GM19239 (cell line): Measurements from ENCODE around the gene CEP120.
"Not testable (repeated sequence)": the region's sequence is repeated elsewhere in the genome, so short reads cannot be mapped to it uniquely, and the experiment has no call there.

Source experiments
- DNase-seq: peaks from one replicate; pipeline ENCODE4 v3.0.0; 2011; ENCODE audit warnings: low spot score; ENCODE audit not compliant: insufficient read length
- FAIRE-seq: peaks from 2 replicates; lab custom pipeline; 2011; peaks lifted over from hg19 to GRCh38; lab: Jason Lieb, UNC

The CEP120 gene

DNA sequence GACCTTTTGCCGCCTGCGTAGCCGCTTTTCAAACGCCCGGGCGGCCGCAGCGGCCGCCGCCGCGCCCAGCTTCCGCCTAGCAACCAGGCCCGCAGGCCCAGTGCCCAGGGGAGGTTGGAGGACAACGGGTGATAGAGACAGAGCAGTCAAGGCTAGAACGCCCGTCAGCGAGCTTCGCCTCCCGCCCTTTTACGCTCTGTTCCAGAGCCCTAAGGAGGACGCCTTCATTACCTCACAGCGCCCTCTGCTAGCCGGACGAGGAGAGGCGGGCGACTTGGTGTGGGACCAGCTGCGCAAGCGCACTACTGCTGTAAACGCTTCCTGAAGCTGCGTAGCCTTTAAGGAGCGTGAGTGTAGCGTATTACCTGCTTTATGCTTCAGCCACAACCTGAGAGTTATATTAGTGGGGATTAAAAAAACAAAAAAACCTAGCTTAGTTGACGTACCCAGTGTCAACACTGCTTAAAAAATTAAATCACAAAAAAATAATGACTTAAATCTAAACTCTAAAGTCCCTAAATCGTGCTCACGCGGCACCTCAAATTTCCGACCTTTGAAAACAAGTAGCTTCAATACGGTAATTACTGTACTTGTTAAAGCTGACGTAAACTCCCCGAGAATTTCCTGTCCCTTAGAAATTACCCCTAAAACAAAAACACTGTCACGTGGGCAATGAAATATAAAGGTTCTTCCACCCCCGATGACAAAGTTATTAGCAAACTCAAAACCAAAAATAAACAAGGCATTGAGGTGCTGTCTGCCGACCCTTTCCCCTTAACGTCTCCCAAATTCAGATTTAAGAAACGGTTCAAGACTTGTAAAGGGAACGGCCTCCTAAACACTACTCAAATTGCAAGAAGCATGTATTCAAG is at the start of gene CEP120:
Gene CEP120 (minus strand): TSS at position 126 of the 872 bp plus-strand sequence. CDS start 405 bp downstream, outside the sequence.
- peak; percentile 97 for FAIRE-seq

GRCh38 chr5:123472150-123472924 is 49.1 kb upstream of the CEP120 start:
- DNase-seq (no peak), FAIRE-seq (no peak)

More for the DNA sequence above, at the start of gene CEP120:
- DNase-seq, result peak; percentile 92

DNA sequence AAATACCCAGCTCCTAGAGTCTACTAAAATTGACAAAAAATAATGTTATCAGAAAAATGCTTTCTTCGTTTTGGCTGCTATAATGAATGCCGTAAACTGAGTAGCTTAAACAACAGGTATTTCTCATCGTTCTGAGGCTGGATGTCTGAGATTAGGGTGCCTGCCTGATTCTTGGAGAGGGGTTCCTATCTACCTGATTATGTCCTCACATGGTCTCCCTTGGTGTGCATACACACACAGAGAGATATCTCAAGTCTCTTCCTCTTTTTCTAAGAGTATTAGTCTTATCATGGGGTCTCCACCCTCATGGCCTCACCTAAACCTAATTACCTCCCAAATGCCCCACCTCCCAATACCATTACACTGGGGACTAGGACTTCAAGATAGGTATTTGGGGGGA is 48.2 kb upstream of the CEP120 start:
- no peak for FAIRE-seq
- DNase-seq, result no peak

DNA sequence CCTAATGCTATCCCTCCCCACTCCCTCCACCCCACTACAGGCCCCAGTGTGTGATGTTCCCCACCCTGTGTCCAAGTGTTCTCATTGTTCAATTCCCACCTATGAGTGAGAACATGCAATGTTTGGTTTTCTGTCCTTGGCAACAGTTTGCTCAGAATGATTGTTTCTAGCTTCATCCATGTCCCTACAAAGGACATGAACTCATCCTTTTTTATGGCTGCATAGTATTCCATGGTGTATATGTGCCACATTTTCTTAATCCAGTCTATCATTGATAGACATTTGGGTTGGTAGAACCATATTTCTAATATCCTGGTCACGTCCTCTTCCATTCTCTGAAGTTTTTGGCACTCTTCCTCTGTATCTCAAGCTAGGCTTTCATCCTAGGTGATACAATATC is 43.6 kb upstream of the CEP120 start:
- FAIRE-seq, DNase-seq: not testable (repeated sequence)

GRCh38 chr5:123460296-123460729 is 37.1 kb upstream of the CEP120 start:
- FAIRE-seq (peak; percentile 52), DNase-seq (no peak)

GRCh38 chr5:123458994-123459393 is 35.8 kb upstream of the CEP120 start:
- not testable (repeated sequence) for DNase-seq, FAIRE-seq

DNA sequence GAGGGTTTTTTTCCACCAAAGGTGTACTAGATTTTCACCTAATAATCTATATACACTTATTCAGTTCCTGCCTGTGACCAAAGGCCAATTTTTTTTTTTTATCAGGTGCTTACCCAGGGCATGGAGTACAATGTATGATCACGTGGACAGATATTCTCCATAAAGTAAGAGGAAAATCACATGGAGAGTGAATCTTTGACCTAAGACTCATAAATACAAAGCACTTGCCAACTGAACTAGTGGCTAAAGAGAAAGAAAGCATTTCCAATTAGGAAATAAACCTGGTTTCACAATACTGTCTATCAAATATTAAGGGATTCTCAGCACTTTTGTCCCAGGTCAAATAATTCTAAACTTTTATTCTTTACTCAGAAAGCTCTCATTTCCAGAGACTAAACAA is 33.0 kb upstream of the CEP120 start:
- DNase-seq, result no peak
- FAIRE-seq, result no peak

GRCh38 chr5:123455640-123456039 is 32.4 kb upstream of the CEP120 start:
- DNase-seq (peak; percentile 13), FAIRE-seq (peak; percentile 98)

GRCh38 chr5:123455095-123455494 is 31.9 kb upstream of the CEP120 start:
- FAIRE-seq (peak; percentile 72), DNase-seq (no peak)

DNA sequence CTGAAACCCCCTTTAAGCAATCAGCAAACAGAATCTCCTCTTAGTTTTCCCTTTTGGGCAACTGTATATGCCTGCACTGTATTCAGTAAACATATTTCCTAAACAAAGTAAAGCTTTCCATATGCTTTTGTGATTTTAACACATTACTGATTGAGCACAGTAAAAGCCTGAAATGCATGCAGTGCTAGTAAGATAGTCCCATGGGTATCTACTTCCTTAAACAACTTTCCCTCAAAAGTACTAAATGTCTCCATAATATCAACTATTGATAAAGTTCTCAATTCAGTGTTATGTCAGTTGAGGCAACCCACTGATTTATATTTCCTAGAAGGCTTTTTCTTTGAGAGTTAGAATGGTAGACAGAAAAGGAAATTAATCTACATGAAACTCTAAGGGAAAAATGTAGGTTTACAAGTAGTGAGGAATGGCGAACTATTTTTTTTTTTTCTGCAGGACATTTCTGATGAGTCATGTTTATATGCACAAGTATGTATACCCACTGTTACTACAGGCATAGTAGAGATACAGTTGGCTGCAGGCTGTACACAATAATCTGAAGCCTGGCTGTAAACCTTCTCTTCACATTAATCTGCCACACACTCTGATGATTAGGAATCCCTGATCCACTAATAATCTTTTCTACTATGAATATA is 31.2 kb upstream of the CEP120 start:
- FAIRE-seq (no peak), DNase-seq (no peak)

- FAIRE-seq (peak; percentile 74), DNase-seq (no peak)
These were observed 29.2 kb upstream of the CEP120 start for GRCh38 chr5:123452401-123452800.

- no peak for FAIRE-seq
- DNase-seq, result no peak
These were observed 27.8 kb upstream of the CEP120 start for GRCh38 chr5:123451047-123451446.

- FAIRE-seq, result no peak
- no peak for DNase-seq
These were observed 27.4 kb upstream of the CEP120 start for GRCh38 chr5:123450640-123451039.

GRCh38 chr5:123450114-123450513 is 26.9 kb upstream of the CEP120 start:
- no peak for DNase-seq
- FAIRE-seq, result peak; percentile 4

DNA sequence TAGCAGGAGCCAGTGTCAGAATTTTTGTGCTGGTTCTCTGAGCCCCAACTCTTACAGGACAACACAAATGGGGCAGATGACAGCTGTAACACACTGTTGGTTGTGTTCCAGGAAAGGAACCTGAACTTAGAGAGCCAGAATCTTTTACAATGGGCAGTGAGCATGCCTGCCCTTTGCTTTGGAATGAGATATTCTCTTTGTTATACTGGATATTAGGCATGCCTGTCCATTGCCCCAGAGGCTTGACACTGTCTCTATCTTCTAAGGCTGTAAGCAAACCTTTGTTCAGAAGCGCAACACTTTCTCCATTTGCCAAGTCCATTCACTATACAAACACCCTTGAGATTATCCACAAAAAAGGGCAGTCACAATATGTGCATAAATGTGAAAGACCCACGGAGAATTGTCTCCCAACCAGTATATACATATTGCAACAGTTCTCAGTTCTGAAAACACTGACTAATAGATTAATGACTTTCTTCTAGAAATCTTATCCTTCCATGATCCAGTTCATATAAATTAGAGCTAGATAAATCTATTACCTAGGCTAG is 26.3 kb upstream of the CEP120 start:
- DNase-seq (no peak), FAIRE-seq (peak; percentile 76)

- DNase-seq (no peak), FAIRE-seq (no peak)
These were observed 25.5 kb upstream of the CEP120 start for GRCh38 chr5:123448743-123449142.

DNA sequence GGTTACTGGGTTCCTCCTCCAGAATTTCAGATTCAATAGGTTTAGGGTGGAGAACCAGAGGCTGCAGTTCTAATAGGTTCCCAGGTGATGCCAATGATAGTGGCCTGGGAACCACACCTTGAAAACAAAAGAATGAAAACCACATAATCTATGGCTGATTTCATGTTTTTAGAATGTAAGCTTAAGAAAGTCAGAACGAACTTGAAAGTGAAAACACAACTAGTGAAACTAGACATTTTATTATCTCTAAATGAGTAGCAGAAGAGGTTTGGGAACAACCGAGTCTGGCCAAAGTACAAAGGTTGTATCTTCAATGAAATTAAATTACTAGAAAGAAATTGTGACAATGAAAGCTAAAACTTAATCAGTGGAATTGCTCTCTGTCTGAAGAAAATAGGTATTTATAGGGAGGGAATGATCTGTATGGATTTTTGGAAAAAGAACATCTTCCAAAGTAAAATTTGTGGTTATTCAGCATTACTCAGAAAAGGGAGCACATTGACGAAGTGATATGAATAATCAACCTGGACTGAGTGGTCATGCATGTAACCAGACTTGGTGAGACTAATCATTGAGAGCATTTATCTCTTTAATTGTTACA is 24.9 kb upstream of the CEP120 start:
- FAIRE-seq, result peak; percentile 96
- DNase-seq, result peak; percentile 16

DNA sequence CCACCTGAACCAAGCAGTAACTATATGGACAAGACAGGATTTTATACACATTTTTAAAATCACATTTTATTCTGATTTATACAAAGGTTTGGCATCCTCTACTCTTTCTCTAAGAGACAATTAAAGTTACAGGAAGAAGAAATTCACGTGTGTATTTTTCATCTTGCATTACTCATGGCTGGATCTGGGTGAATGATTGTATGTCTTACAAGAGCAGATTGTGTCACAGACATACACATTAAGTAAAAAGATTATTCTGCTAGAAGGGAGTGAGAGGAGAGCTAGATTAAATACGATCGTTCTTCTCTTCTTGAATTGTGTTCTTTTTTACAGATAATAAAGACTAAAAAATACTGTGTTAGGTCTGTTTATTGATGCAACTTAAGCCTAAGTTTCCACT is 20.8 kb upstream of the CEP120 start:
- no peak for DNase-seq
- no peak for FAIRE-seq

DNA sequence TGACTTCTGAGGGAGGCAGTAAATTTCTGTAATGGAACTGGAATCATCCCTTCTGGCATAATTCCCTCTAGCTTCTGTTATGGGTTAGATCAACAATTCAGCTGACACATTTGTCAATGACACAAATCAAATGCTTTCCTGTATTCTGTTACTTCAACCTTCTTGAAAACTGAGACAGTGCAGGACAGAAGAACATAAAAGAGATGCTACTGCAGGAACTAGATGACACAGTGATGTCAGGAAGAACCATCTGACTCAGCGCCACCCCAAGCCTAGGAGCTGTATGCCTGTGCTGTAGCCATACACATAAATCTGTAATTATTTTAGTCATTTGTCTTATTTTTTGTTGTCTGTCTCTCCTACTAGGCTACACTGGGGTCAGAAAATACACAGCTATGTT is 18.2 kb upstream of the CEP120 start:
- no peak for FAIRE-seq
- no peak for DNase-seq
